Neural cell (in vitro differentiated cells): ENCODE results near the gene ADTRP.

Experiments
- CTCF ChIP-seq: fragments of 450-650 bp; IDR thresholded peaks from 2 replicates; pipeline ENCODE4 v1.5.1; 2014; ENCODE audit warnings: antibody characterized with exemption, mild to moderate bottlenecking, moderate library complexity; ENCODE audit not compliant: poor library complexity, severe bottlenecking
- EP300 ChIP-seq: fragments of 450-650 bp; conservative IDR thresholded peaks from 2 replicates; pipeline ENCODE4 v1.6.1; 2014; ENCODE audit warnings: antibody characterized with exemption, mild to moderate bottlenecking, moderate library complexity; ENCODE audit not compliant: poor library complexity, severe bottlenecking
- EZH2 ChIP-seq: fragments of 200-600, 300-800 bp; shearing (Covaris generic), sonication (generic); IDR thresholded peaks from 2 replicates; pipeline ENCODE4 v1.6.1; 2014; ENCODE audit warnings: antibody characterized with exemption, low read length, borderline replicate concordance, mild to moderate bottlenecking; ENCODE audit not compliant: insufficient read depth, poor library complexity, severe bottlenecking
- POLR2AphosphoS5 ChIP-seq: IDR thresholded peaks from 2 replicates; pipeline ENCODE4 v1.6.1; 2012
- RAD21 ChIP-seq: fragments of 450-650 bp; conservative IDR thresholded peaks from 2 replicates; pipeline ENCODE4 v1.6.1; 2014; ENCODE audit warnings: antibody characterized with exemption, mild to moderate bottlenecking, moderate library complexity
- TAF1 ChIP-seq: IDR thresholded peaks from 2 replicates; pipeline ENCODE4 v1.6.1; 2012; ENCODE audit warnings: low read depth

- no peak for TF ChIP-seq EZH2
- no peak for TF ChIP-seq RAD21
- TF ChIP-seq CTCF: no peak
- TF ChIP-seq POLR2AphosphoS5: no peak
- TF ChIP-seq EP300: no peak
- no peak for TF ChIP-seq TAF1
Observed at GRCh38 chr6:11734861-11735613, 43.6 kb downstream of the ADTRP start.
